ENCODE measurements around the gene C19orf38. TPM values are rescaled to one million over a fixed set of nuclear protein-coding genes. Genes with fewer than 3 reads are reported as not detected.

Gene C19orf38
- total RNA-seq, 1 experiment from 2014 or later: not detected

- CTCF ChIA-PET: no interaction called here
- peaks cover 2% of the 10 kb centered on the region for H3K9me3 Mint-ChIP-seq (ENCODE audit: low read depth, unreplicated experiment)
- no peak for TF ChIP-seq CTCF (IDR thresholded peaks at IDR 0.05; ENCODE audit: unreplicated experiment)
- BruUV-seq (replicated peaks): no TSS peak
- intact Hi-C loops (cut with micrococcal nuclease; ENCODE audit: unreplicated experiment): no loop called here
- no peak overlapping the region for H3K4me3 Mint-ChIP-seq (ENCODE audit: low read depth, unreplicated experiment)
- peaks cover 27% of the 10 kb centered on the region for H3K36me3 Mint-ChIP-seq (ENCODE audit: insufficient read depth, unreplicated experiment)
- H3K4me1 Mint-ChIP-seq (ENCODE audit: low read depth, unreplicated experiment): peaks cover 16% of the 10 kb centered on the region
- H3K27me3 Mint-ChIP-seq (ENCODE audit: unreplicated experiment): no peaks in the 10 kb centered on the region
- H3K27ac Mint-ChIP-seq (ENCODE audit: unreplicated experiment): no peak overlapping the region
- no peak for DNase-seq
Measured at GRCh38 chr19:10805065-10805757, 43.0 kb upstream of the C19orf38 start.

- H3K36me3 Mint-ChIP-seq (ENCODE audit: insufficient read depth, unreplicated experiment): peaks cover 27% of the 10 kb centered on the region
- no peaks in the 10 kb centered on the region for H3K27me3 Mint-ChIP-seq (ENCODE audit: unreplicated experiment)
- CTCF ChIA-PET: no interaction called here
Measured at GRCh38 chr19:10805758-10806247, 42.4 kb upstream of the C19orf38 start.

GRCh38 chr19:10808937-10809649 is 39.1 kb upstream of the C19orf38 start:
- Mint-ChIP-seq H3K4me1 (ENCODE audit: low read depth, unreplicated experiment) (peaks cover 16% of the 10 kb centered on the region), H3K27ac (ENCODE audit: unreplicated experiment) (peak overlapping the region; percentile 69), H3K36me3 (ENCODE audit: insufficient read depth, unreplicated experiment) (peaks cover 19% of the 10 kb centered on the region), H3K9me3 (ENCODE audit: low read depth, unreplicated experiment) (peaks cover 2% of the 10 kb centered on the region), H3K4me3 (ENCODE audit: low read depth, unreplicated experiment) (no peak overlapping the region), H3K27me3 (ENCODE audit: unreplicated experiment) (no peaks in the 10 kb centered on the region)
- DNase-seq: peak; percentile 31
- no peak for TF ChIP-seq CTCF (IDR thresholded peaks at IDR 0.05; ENCODE audit: unreplicated experiment)
- intact Hi-C loops (cut with micrococcal nuclease; ENCODE audit: unreplicated experiment): no loop called here
- CTCF ChIA-PET: interaction anchor here (0.6 kb wide), 1 partner anchor 44 kb away, joined by 3 read pairs; no protein-coding TSS in a partner anchor
- TSS peak; percentile 24 for BruUV-seq (replicated peaks)

More at GRCh38 chr19:10805758-10806247, 42.4 kb upstream of the C19orf38 start:
- Mint-ChIP-seq H3K4me1 (ENCODE audit: low read depth, unreplicated experiment) (peaks cover 16% of the 10 kb centered on the region), H3K9me3 (ENCODE audit: low read depth, unreplicated experiment) (peaks cover 2% of the 10 kb centered on the region), H3K27ac (ENCODE audit: unreplicated experiment) (no peak overlapping the region), H3K4me3 (ENCODE audit: low read depth, unreplicated experiment) (no peak overlapping the region)
- no peak for DNase-seq
- no peak for TF ChIP-seq CTCF (IDR thresholded peaks at IDR 0.05; ENCODE audit: unreplicated experiment)
- no TSS peak for BruUV-seq (replicated peaks)
- intact Hi-C loops (cut with micrococcal nuclease; ENCODE audit: unreplicated experiment): no loop called here

- Mint-ChIP-seq H3K4me1 (ENCODE audit: low read depth, unreplicated experiment) (peaks cover 16% of the 10 kb centered on the region), H3K27ac (ENCODE audit: unreplicated experiment) (no peak overlapping the region), H3K27me3 (ENCODE audit: unreplicated experiment) (no peaks in the 10 kb centered on the region), H3K4me3 (ENCODE audit: low read depth, unreplicated experiment) (no peak overlapping the region), H3K36me3 (ENCODE audit: insufficient read depth, unreplicated experiment) (peaks cover 19% of the 10 kb centered on the region), H3K9me3 (ENCODE audit: low read depth, unreplicated experiment) (peaks cover 2% of the 10 kb centered on the region)
- TF ChIP-seq CTCF (IDR thresholded peaks at IDR 0.05; ENCODE audit: unreplicated experiment): no peak
- intact Hi-C loops (cut with micrococcal nuclease; ENCODE audit: unreplicated experiment): no loop called here
- BruUV-seq (replicated peaks): no TSS peak
- DNase-seq: no peak
- CTCF ChIA-PET: interaction anchor here (0.6 kb wide), 1 partner anchor 43 kb away, joined by 3 read pairs; no protein-coding TSS in a partner anchor
Measured at GRCh38 chr19:10809651-10810285, 38.4 kb upstream of the C19orf38 start.
